Activated CD4-positive, alpha-beta T cell treated with anti-CD3 and anti-CD28 coated beads for 1 hour (primary cell): ENCODE measurements around the gene GATA2.

Experiments
- DNase-seq: peaks from one replicate; pipeline ENCODE4 v3.0.0-alpha.2; 2020

The GATA2 gene

DNA sequence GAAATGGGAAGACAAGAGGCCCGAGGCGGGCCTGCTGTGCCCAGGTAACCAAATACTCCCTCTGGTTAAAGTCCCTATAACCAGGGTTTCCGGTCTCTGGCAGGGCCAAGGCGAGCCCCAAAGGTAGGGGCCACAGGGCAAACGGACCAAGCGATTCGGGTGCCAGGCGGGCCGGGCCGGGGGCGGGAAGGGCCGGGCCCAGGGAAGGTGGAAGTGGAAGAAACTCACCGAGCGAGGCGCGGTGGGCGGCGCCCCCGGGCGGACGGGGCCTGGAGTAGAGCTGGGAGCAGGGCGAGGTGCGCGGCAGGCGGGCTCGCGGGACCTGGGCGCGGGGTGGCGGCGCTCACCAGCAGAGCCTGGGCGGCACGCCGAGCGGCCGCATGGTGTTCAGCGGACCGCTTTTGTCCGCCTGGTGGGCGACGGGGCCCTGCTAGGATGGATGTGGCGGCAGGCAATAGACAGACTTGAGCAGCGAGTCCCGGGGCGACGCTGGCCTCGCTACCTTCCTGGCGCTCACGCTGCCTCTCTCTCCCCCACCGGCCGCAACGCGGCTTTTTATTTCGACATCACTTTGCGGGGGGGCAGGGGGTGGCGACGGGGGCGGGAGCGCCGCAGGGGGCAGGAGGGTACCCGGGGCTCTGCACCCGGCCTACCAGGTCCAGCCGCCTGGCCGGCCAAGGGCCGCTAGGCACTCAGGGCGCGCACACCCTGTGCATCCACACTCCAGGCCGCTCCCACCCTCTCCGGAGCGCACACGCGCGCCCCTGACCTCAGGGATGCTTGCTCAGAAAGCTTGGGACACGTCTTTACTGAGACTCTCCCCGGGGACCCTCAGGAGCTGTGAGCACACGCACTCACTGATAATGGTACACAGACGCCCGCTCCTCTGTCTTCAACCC is at the start of gene GATA2:
Gene GATA2, minus strand, starts transcription at position 531 of the 899 bp plus-strand sequence. CDS start 6,170 bp downstream, outside the sequence.
- no peak for DNase-seq

DNA sequence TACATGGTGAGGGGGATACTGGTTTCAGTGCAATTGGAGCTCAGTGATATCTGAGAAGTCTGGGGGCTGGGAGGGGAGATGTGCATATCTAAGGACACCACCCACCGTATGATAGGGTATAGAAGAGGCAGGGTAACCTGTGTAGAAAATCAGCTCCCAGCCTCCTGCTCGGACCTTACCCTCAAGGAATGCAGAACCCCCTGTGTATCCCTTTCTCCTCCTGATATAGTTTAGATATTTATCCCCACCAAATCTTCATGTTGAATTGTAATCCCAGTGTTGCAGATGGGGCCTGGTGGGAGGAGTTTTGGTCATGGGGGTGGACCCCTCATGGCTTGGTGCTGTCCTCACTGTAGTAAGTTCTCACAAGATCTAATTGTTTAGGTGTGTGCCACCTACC is 48.2 kb upstream of the GATA2 start:
- DNase-seq = no peak

GRCh38 chr3:128539376-128539775 is 46.4 kb upstream of the GATA2 start:
- DNase-seq = no peak

DNA sequence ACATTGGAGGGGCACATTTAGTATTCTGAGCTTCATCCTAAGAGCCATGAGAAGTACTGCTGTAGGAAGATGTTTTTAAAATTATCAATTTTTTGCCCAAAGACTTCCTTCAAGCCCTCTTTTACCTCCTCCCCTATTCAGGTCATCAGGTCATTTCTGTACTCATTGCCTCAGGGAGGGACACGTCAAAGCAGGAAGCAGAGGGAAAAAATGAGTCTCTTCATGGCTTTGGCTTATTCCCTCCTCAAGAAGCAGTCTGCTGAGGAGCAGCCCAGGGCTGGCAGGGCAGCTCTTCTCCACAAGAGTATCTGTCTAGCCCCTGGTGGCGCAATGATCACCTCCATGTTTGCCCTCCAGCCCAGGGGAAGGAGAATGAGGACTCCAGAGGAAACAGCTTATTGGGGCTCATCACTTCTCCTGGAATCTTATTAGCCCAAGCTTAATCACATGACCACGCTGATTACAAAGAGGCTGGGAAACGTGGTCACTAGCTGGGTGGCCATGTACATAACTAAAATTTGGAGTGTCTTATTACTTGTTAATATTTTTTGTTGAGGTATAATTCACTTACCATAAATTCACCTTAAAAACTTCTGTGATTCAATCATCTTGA is 44.2 kb upstream of the GATA2 start:
- no peak for DNase-seq

GRCh38 chr3:128532012-128532983 is 39.3 kb upstream of the GATA2 start:
- no peak for DNase-seq

- DNase-seq = no peak
These were observed 31.6 kb upstream of the GATA2 start for GRCh38 chr3:128524374-128525299.

- DNase-seq = no peak
These were observed 30.6 kb upstream of the GATA2 start for GRCh38 chr3:128523591-128523990.

DNA sequence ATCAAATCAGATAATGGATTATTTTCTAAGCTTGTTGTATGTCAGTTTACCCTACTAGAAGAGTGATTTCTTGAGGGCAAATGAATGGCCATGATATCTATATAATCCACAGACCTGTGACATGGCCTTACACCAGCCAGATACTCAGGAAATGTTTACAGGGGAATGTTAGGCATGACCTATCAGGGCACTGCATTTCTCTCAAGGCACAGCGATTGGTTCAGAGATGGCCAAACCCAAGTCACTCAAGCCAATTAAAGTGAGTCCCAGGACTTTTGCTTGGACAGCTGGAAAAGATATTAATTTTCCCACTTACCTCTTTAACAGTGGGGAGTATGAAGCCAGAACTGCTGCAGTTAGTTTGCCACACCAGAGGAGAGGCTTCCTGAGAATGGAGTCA is 28.7 kb upstream of the GATA2 start:
- no peak for DNase-seq

DNA sequence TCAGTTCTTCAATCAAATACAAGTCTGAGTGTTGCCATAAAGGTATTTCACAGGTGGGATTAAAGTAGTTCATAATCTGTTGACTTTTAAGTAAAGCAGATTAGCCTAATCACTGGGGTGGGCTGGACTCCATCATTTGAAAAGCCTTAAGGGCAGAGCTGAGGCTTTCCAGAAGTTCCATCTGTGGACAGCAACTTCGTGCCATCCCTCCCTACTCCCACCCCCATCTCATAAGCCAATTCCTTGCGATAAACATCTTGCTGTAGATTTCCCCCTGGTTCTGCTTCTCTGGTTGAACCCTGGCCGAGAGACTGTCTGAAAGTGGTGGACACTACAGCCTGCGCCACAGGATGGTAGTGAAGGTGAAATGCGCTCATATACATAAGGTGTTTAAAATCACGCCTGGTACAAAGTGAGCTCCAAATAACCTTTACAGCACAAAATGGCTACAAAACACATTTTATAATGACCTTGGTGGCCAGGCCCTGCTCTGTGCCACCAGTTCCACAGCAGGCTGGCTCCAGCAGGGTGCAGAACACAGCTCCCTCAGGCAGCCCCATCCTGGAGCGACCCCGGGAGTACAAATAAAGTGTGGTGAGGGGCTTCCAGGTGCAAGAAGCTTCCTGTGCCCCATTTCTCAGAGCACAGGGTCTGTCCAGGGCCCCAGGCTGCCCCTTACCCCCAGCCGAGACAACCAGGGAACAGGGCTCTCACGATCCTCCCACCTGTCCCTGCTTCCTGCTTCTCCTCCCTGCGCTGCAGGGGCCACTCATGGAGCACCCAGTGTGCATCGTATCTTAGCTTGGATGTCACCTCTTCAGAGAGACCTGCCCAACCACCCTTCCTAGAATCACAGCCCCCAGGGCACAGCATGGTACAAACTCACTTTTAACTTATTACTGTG is 25.8 kb upstream of the GATA2 start:
- no peak for DNase-seq

- no peak for DNase-seq
These were observed 24.6 kb upstream of the GATA2 start for GRCh38 chr3:128517648-128518047.

DNA sequence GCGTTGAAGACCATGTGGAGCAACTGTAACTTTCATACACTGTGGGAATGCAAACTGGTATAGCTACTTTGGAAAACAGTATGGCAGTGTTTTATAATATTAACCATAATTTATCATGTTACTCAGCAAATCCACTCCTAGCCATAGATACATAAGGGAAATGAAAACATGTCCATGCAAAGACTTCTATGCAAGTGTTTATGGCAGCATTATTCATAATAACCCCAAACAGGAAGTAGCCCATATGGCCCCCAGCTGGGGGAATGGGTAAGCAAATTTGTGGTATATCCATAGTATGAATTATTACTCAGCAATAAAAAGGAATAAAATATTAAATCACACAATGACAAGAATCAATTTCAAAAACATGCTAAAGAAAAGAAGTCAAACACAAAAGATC is 23.0 kb upstream of the GATA2 start:
- DNase-seq = no peak

DNA sequence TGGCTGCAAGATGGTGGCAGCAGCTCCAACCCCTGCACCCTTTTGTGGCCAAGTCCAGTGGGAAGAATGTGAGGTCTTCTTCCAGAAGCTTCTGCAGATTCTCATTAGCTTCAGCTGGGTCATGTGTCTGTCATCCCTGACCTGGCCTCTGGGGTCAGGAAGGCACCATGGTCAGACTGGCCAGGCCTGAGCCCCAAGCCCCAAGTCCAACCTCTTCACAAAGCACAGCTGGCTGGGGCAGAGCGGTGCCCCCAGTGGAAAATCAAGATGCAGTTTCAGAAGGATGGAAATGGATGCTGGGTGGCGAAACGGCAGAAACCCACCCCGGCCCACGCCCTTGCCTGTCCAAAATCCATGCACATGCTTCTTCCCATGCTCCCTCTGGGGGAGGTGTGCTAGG is 15.9 kb upstream of the GATA2 start:
- no peak for DNase-seq

GRCh38 chr3:128506754-128507153 is 13.8 kb upstream of the GATA2 start:
- DNase-seq = no peak

DNA sequence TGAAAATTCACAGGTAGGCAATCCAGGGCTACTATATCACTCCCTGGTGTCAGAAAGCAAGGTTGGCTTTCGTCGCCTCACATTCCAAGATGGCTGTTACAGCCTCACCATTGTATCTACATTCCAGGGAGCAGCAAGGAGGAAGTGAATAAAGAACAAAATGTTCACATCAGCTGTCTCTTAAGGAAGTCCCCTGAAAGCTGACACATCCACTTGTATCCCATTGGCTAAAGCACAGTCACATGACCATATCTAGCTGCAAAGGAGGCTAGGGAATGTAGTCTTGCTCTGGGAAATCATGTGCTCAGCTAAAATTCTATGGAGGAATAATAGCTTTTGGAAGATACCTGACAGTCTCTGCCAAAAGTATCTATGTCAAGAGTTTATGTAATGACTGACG is 12.8 kb upstream of the GATA2 start:
- no peak for DNase-seq

GRCh38 chr3:128504963-128505730 is 12.1 kb upstream of the GATA2 start:
- DNase-seq = no peak

- DNase-seq = peak; percentile 0
These were observed 11.5 kb upstream of the GATA2 start for GRCh38 chr3:128504533-128504915.

GRCh38 chr3:128503751-128504532 is 10.9 kb upstream of the GATA2 start:
- peak; percentile 4 for DNase-seq

DNA sequence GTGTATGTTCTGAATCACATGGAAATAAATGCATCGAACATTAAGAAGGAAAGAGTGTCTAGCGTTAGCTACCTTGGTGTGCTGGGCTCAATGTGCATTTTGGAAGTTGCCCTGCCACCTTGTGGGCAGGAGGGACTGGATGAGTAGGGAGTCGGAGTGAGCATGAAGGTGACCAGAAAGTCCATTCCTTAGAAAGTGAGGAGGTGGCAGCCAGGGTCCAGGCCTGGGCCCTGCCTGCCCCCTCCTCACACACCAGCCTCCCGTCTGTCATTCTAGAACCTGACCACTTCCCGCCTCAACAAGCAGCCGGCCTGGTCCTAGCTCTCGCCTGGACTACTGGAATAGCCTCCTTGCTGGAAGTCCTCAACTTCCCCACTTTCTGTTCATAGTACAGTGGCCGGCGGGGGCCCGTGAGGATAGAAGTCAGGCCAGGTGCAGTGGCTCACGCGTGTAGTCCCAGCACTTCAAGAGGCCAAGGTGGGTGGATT is 10.2 kb upstream of the GATA2 start:
- DNase-seq = no peak

GRCh38 chr3:128502712-128503111 is 9.7 kb upstream of the GATA2 start:
- DNase-seq = no peak
